LHCN-M2 (cell line): ENCODE measurements around the gene OR8U1. TPM values are rescaled to one million over a fixed set of nuclear protein-coding genes. Genes with fewer than 3 reads are reported as not detected.
"Not testable (repeated sequence)": the region's sequence is repeated elsewhere in the genome, so short reads cannot be mapped to it uniquely, and the experiment has no call there.

ENCODE experiments used
- DNase-seq: peaks from one replicate; pipeline ENCODE4 v3.0.0-alpha.2; 2012; ENCODE audit warnings: low read depth
- polyA plus RNA-seq: library from polyadenylated mRNA; unstranded; fragments of >200 nt; gene quantifications from one replicate; pipeline ENCODE4 v1.2.1, GENCODE V29; 2012; ENCODE audit warnings: missing spikeins
- total RNA-seq: library from RNA; depleted of rRNA; stranded (reverse); fragments of >200 nt; gene quantifications from 2 replicates; pipeline ENCODE4 v1.2.3, GENCODE V29; 2014; rRNA removed

Gene OR8U1
- not detected in 2 replicates for total RNA-seq
- polyA plus RNA-seq, result not detected

GRCh38 chr11:56375324-56375723 lies at the start of gene OR8U1:
Gene OR8U1 (plus strand): TSS chr11:56375624. CDS start chr11:56375624, 0 bp downstream.
- no peak for DNase-seq

DNA sequence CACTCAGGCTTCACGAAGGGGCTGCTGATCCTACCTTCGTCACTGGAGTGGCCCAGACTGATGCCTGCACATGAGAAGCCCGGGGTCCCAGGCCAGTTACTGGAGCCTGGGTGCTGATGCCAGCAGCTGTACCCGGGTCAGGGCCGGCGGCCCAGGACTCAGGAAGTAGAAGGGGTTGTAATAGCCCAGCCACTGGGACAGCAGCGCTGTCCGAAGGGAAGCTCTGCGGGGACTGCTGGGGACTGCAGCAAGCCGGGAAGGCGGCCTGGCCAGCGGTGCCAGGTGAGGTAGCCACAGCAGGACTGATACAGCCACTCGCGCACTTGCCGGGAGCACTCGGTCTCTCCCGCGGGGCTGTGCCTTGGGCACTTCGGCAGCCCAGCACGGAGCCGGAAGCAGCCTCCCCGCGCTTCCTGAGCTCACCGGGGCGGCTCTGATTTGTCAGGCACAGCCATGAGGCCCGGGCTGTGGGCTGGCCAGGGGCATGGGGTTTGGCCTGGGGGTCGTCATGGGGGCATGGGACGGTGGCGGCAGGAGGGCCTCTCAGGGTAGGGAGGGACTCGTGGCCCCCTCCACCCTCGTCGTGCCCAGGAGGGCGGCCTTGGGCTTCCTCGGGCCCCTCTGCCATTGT lies 43.4 kb upstream of the OR8U1 start:
- no peak for DNase-seq

DNA sequence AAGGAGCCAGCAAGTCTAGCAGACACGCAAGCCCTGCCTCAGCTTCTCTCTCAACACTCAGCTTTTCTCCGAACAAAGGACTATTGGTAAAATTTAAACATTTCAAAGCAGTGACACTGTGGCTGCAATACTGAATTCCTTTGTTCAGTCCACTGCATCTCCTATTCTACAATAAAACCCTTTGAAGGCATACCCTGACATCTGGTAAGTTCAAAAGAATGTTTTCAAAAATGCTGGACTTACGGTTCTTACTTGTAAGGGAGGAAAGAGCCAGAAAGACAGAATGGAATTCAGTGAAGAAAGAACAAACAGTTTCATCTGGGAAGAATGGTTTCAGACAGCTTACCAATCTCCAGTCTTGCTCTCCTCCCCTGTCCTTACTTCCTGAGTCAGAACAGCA lies 42.3 kb upstream of the OR8U1 start:
- no peak for DNase-seq

- DNase-seq, result no peak
These were observed 35.1 kb upstream of the OR8U1 start for GRCh38 chr11:56340289-56340688.

GRCh38 chr11:56345739-56346138 lies 29.7 kb upstream of the OR8U1 start, which contains the start of gene OR8K1:
Gene OR8K1 (plus strand): TSS chr11:56346039. CDS start chr11:56346039, 0 bp downstream.
- no peak for DNase-seq

- no peak for DNase-seq
These were observed 21.4 kb upstream of the OR8U1 start, which contains the start of gene OR8J1 for GRCh38 chr11:56353991-56354390. Gene OR8J1 (plus strand): TSS chr11:56354291. CDS start chr11:56360247, 5,956 bp downstream.

DNA sequence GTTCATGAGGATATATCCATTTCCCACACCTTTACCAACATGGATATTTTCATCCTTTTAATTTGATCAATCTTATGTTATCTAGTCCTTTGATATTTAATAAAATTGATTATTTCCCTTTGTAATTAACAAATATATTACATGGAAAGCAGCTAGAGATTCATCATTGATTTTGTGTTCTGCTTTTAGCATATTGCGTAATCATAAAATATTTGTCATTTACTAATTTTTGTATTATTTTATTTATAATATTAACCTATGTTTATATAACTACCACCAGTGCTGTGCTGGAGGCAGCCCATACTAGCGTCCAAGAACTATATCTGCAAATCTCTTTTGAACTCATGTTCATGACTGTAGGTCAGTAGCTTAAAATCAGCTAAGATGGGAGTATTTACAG lies 4.7 kb downstream of the OR8U1 start:
- DNase-seq, result no peak

DNA sequence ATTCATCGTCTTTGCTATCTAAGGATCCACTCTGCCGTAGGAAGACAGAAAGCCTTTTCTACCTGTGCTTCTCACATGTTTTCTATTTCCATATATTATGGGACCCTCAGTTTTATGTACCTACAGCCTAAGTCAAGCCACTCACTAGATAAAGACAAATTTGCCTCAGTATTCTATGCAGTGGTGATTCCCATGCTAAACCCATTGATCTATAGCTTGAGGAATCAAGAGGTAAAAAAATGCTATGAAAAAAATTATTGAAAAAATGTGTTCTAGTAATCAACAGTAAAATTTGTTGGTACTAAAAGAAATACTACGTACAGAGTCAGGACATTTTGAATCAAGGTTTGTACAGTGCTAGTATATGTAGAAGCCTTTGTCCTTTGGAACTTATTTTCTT lies 19.0 kb downstream of the OR8U1 start:
- no peak for DNase-seq

- no peak for DNase-seq
These were observed 20.6 kb downstream of the OR8U1 start for GRCh38 chr11:56396047-56396446.

- DNase-seq, result not testable (repeated sequence)
These were observed 26.5 kb downstream of the OR8U1 start for GRCh38 chr11:56401858-56402461.

DNA sequence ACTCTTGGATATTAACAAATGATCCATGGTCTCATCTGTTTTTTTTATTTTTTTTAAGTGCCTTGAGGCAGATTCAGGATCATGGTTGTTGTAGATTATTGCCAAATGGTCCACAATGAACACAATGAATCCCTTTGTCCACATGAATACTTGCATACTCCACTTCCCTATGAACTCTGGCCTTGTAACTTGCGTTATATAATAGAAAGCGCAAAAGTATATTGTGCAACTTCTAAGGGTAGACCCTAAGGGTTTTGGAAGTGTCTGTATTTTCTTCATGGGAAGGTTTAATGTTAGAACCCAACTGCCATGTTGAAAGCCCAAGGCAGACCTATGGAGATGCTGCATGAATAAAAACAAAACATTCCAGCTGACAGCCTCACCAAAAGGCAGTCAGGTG lies 29.0 kb downstream of the OR8U1 start:
- DNase-seq, result no peak

DNA sequence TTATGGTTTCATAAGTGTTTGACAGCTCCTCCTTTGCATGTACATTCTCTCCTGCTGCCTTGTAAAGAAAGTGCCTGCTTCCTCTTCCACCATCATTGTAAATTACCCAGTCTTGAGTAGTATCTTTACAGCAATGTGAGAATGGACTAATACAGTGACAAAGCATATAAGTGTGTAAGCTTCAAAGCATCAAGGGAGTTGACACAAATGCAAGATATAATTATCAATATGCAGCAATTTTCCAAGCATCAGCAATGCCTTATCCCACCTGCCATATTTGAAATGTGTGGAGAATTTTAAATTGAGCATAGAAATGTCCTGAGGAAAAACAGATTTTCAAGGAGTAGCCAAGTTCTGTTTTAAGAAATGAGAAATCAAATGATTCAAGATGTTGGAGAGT lies 35.4 kb downstream of the OR8U1 start:
- no peak for DNase-seq

- DNase-seq, result no peak
These were observed 37.0 kb downstream of the OR8U1 start, which contains the start of gene OR5AL1 for GRCh38 chr11:56412396-56412795. Gene OR5AL1 (plus strand): TSS chr11:56412696.

Other genes with a start within 250 kb of the OR8U1 start
- gene OR8J3, start 235.4 kb upstream of the OR8U1 start, total RNA-seq, result not detected in 2 replicates
- not detected in 2 replicates for gene OR8K5, start 215.3 kb upstream of the OR8U1 start, total RNA-seq
- not detected in 2 replicates for gene OR5J2, start 199.0 kb upstream of the OR8U1 start, total RNA-seq
- not detected in 2 replicates for gene OR5T2, start 141.4 kb upstream of the OR8U1 start, total RNA-seq
- not detected in 2 replicates for gene OR5T3, start 123.4 kb upstream of the OR8U1 start, total RNA-seq
- gene OR5T1, start 101.5 kb upstream of the OR8U1 start, total RNA-seq, result not detected in 2 replicates
- not detected in 2 replicates for gene OR8H1, start 83.4 kb upstream of the OR8U1 start, total RNA-seq
- gene OR8K3, start 60.5 kb upstream of the OR8U1 start, total RNA-seq, result not detected in 2 replicates
- not detected in 2 replicates for gene OR8K1, start 29.6 kb upstream of the OR8U1 start, total RNA-seq
- not detected in 2 replicates for gene OR8J1, start 21.3 kb upstream of the OR8U1 start, total RNA-seq
- not detected in 2 replicates for gene OR5AL1, start 37.1 kb downstream of the OR8U1 start, total RNA-seq
- not detected in 2 replicates for gene OR5M3, start 97.7 kb downstream of the OR8U1 start, total RNA-seq
- gene OR5M8, start 115.7 kb downstream of the OR8U1 start, total RNA-seq, result not detected in 2 replicates
- gene OR5M11, start 167.6 kb downstream of the OR8U1 start, total RNA-seq, result not detected in 2 replicates
- gene OR5M10, start 202.1 kb downstream of the OR8U1 start, total RNA-seq, result not detected in 2 replicates
- gene OR5M1, start 239.2 kb downstream of the OR8U1 start, total RNA-seq, result not detected in 2 replicates